Fibroblast of lung (primary cell): ENCODE data around the gene ARMH4. TPM values are rescaled to one million over a fixed set of nuclear protein-coding genes. Genes with fewer than 3 reads are reported as not detected.

Experiments used
- DNase-seq, 2 donors: peaks; one replicate each; pipeline versions ENCODE4 v3.0.0 to v3.0.0-alpha.2; 2010; ENCODE audit warnings: low read depth in 2 of 2
- H2AFZ ChIP-seq: 2 replicates; pipeline ENCODE4 v1.5.1; 2012; ENCODE audit warnings: low read length, control low read depth, inconsistent platforms
- H3K27ac ChIP-seq: 2 replicates; pipeline ENCODE4 v1.5.1; 2011; ENCODE audit warnings: low read length, control low read depth; ENCODE audit not compliant: insufficient read depth
- H3K27me3 ChIP-seq: 2 replicates; pipeline ENCODE4 v1.5.1; 2011; ENCODE audit warnings: mild to moderate bottlenecking, low read length; ENCODE audit not compliant: control insufficient read depth, insufficient read depth
- H3K36me3 ChIP-seq: 2 replicates; pipeline ENCODE4 v1.5.1; 2011; ENCODE audit warnings: low read length; ENCODE audit not compliant: control insufficient read depth, insufficient read depth
- H3K4me1 ChIP-seq: 2 replicates; pipeline ENCODE4 v1.5.1; 2011; ENCODE audit warnings: low read length; ENCODE audit not compliant: control insufficient read depth, insufficient read depth; ENCODE audit errors: extremely low read depth
- H3K4me2 ChIP-seq: 2 replicates; pipeline ENCODE4 v1.5.1; 2011; ENCODE audit warnings: low read length, control low read depth; ENCODE audit not compliant: insufficient read depth; ENCODE audit errors: extremely low read depth
- H3K4me3 ChIP-seq, 4 experiments: fragments of 200-600 bp in 1 of 4; sonication (generic) in 1 of 4; replicated peaks in 1 of 4; 2 replicates each; pipeline ENCODE4 v1.5.1; 2011 to 2016; ENCODE audit warnings: low read length in 4 of 4, low read depth in 3 of 4, mild to moderate bottlenecking in 3 of 4, control low read depth in 2 of 4, inconsistent platforms in 1 of 4, mixed read lengths in 1 of 4; ENCODE audit not compliant: insufficient read depth in 1 of 4; ENCODE audit errors: control extremely low read depth in 1 of 4
- H3K79me2 ChIP-seq: 2 replicates; pipeline ENCODE4 v1.5.1; 2012; ENCODE audit warnings: mild to moderate bottlenecking, low read length, inconsistent platforms; ENCODE audit not compliant: control insufficient read depth, insufficient read depth
- H3K9ac ChIP-seq: 2 replicates; pipeline ENCODE4 v1.5.1; 2011; ENCODE audit warnings: mild to moderate bottlenecking, low read length, control low read depth; ENCODE audit not compliant: insufficient read depth
- H3K9me3 ChIP-seq: 2 replicates; pipeline ENCODE4 v1.5.1; 2012; ENCODE audit warnings: low read depth, low read length; ENCODE audit not compliant: control insufficient read depth, insufficient read depth
- H4K20me1 ChIP-seq: 2 replicates; pipeline ENCODE4 v1.5.1; 2011; ENCODE audit warnings: low read length; ENCODE audit not compliant: control insufficient read depth, insufficient read depth; ENCODE audit errors: extremely low read depth
- CTCF ChIP-seq, 2 donors: IDR thresholded peaks in 1 of 2; conservative IDR thresholded peaks in 1 of 2; 1 replicate in 1 of 2; 2 replicates in 1 of 2; pipeline ENCODE4 v1.5.1; 2011 to 2012; ENCODE audit warnings: low read length in 2 of 2, control low read depth in 1 of 2, inconsistent platforms in 1 of 2, low read depth in 1 of 2, mild to moderate bottlenecking in 1 of 2
- EZH2 ChIP-seq: IDR thresholded peaks from 2 replicates; pipeline ENCODE4 v1.5.1; 2012; ENCODE audit warnings: low read length, control low read depth, mild to moderate bottlenecking; ENCODE audit errors: missing control alignments
- polyA plus RNA-seq, 2 donors: library from polyadenylated mRNA; depleted of rRNA in 1 of 2; stranded (reverse) in 1 of 2; unstranded in 1 of 2; fragments of >200 nt; gene quantifications; 2 replicates each; pipeline ENCODE4 v1.2.1, GENCODE V29; 2011 to 2012; ENCODE audit warnings: missing spikeins in 1 of 2
- total RNA-seq: library from RNA; depleted of rRNA; stranded (reverse); fragments of >200 nt; gene quantifications from 2 replicates; pipeline ENCODE4 v1.2.1, GENCODE V29; 2014

ARMH4 gene
- total and polyA plus RNA-seq, 2 donors (not counting 1 experiment from before 2014, with no cell fraction given), result 6.3 to 6.8 TPM

DNA sequence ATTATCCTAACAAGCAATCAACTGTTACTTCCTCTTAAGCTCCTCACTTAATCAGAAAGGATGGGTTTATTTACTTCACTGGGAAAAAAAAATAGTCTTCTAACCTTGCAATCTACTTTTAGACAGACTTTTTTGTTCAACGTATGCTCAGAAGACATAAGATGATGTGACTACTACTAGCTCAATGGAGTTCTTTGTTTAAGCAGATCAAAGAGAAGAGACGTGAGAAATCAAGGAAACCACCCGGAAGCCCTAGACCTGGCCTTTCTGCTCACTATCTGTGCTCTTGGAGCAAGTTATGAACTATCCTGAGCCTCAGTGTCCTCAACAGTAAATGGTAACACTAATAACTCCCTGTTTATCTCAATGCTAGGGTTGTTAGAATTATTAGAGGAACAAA lies 78.5 kb downstream of the ARMH4 start:
- no peak overlapping the region for H2AFZ ChIP-seq
- no peaks in the 10 kb centered on the region for H3K79me2 ChIP-seq
- TF ChIP-seq EZH2 (no peak), CTCF (conservative IDR thresholded peaks at IDR 0.05 in 1 of 2, IDR thresholded peaks at IDR 0.05 in 1 of 2; ENCODE audit: low read depth in 1 of 2, low read length in 2 of 2) (no peak)
- no peak overlapping the region for H3K4me2 ChIP-seq
- H3K27ac ChIP-seq, result no peak overlapping the region
- DNase-seq, result no peak
- no peak overlapping the region for H3K9ac ChIP-seq
- H3K36me3 ChIP-seq, result no peaks in the 10 kb centered on the region
- H3K27me3 ChIP-seq, result no peaks in the 10 kb centered on the region
- peaks cover 10% of the 10 kb centered on the region for H3K4me1 ChIP-seq
- no peak overlapping the region for H3K4me3 ChIP-seq
- H4K20me1 ChIP-seq, result no peaks in the 10 kb centered on the region
- H3K9me3 ChIP-seq, result no peaks in the 10 kb centered on the region

DNA sequence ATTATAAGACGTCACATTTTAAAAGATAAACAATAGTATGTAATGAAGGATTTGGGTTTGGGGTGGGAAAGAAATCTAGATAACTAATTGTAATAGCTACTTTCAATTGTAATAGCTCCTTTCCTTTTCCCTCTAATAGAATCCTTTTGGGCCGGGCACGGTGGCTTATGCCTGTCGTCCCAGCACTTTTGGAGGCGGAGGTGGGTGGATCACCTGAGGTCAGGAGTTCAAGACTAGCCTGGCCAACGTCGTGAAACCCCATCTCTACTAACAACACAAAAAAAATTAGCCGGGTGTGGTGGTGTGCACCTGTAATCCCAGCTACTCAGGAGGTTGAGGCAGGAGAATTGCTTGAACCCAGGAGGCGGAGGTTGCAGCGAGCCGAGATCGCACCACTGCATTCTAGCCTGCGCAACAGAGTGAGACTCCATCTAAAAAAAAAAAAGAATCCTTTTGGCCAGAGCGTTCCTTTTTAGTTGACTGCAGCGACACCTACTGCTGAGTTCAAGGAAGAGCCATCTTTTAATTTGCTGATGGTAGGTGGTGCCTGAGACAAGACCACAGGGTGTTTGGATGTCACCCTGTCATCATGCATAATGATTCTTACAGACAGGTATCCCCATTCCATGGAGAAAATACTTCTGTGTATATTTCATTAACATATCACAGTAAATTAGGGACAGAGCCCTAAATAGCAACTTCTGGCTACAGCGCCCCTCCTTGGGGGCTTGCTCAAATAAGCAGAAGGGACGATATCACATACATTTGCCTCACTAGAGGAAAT lies 79.5 kb downstream of the ARMH4 start:
- Histone ChIP-seq H3K36me3 (no peaks in the 10 kb centered on the region), H3K4me2 (no peak overlapping the region), H3K79me2 (no peaks in the 10 kb centered on the region), H3K9me3 (no peaks in the 10 kb centered on the region), H3K4me1 (peaks cover 4% of the 10 kb centered on the region), H3K9ac (no peak overlapping the region), H4K20me1 (no peaks in the 10 kb centered on the region), H3K27me3 (no peaks in the 10 kb centered on the region), H3K4me3 (no peak overlapping the region), H3K27ac (no peak overlapping the region), H2AFZ (no peak overlapping the region)
- peak; percentile 59 to 78 for DNase-seq
- no peak for TF ChIP-seq EZH2
- TF ChIP-seq CTCF (conservative IDR thresholded peaks at IDR 0.05 in 1 of 2, IDR thresholded peaks at IDR 0.05 in 1 of 2; ENCODE audit: low read depth in 1 of 2, low read length in 2 of 2), result peak; percentile 77

- no peak for TF ChIP-seq EZH2
- TF ChIP-seq CTCF (conservative IDR thresholded peaks at IDR 0.05 in 1 of 2, IDR thresholded peaks at IDR 0.05 in 1 of 2; ENCODE audit: low read depth in 1 of 2, low read length in 2 of 2), result no peak
Measured at GRCh38 chr14:58071341-58071740, 80.7 kb downstream of the ARMH4 start.

More at GRCh38 chr14:58071341-58071740, 80.7 kb downstream of the ARMH4 start:
- Histone ChIP-seq H3K79me2 (no peaks in the 10 kb centered on the region), H3K27me3 (no peaks in the 10 kb centered on the region), H3K27ac (no peak overlapping the region), H4K20me1 (no peaks in the 10 kb centered on the region), H3K9ac (no peak overlapping the region), H2AFZ (no peak overlapping the region), H3K36me3 (no peaks in the 10 kb centered on the region), H3K4me3 (no peak overlapping the region), H3K4me2 (no peak overlapping the region), H3K9me3 (no peaks in the 10 kb centered on the region), H3K4me1 (no peaks in the 10 kb centered on the region)
- peak in 1 of 2 donors; percentile 50 for DNase-seq
